ENCODE results near the gene NOXO1. TPM values are rescaled to one million over a fixed set of nuclear protein-coding genes. Genes with fewer than 3 reads are reported as not detected.

The NOXO1 gene
- total and polyA plus RNA-seq, 9 of the 15 experiments (the other 6 are each of a cell fraction or from before 2014, with no cell fraction given): not detected

GRCh38 chr16:1962161-1963153 lies 18.8 kb downstream of the NOXO1 start (continued):
- TF ChIP-seq FIP1L1 (IDR thresholded peaks at IDR 0.05; ENCODE audit: low read depth, low read length, poor library complexity, severe bottlenecking): peak; percentile 21

- intact Hi-C loops (cut with micrococcal nuclease) (no loop called here), in situ Hi-C loops (cut with MboI) (no loop called here)
- H3K36me3 ChIP-seq (ENCODE audit: control insufficient read depth, insufficient read depth, low read length): peaks cover 38% of the 10 kb centered on the region
- DNase-seq (ENCODE audit: extremely low read depth in 1 of 4, low spot score in 3 of 4): peak in 2 of 4 experiments; percentile 24 to 66
- ATAC-seq: no peak; the same call in 2 of the 3 replicates
- no peaks in the 10 kb centered on the region for H3K9me3 ChIP-seq (replicated peaks; ENCODE audit: control insufficient read depth, insufficient read depth, low read depth, low read length)
- H3K9ac ChIP-seq (ENCODE audit: insufficient read depth in 1 of 2, low read depth in 2 of 2, low read length in 2 of 2): peak overlapping the region; percentile 32 to 93; a peak in 3 of 4 replicates
- H3K79me2 ChIP-seq (ENCODE audit: control insufficient read depth, insufficient read depth, low read length): peaks cover 73% of the 10 kb centered on the region
- WGBS (ENCODE audit: insufficient coverage, low coverage, missing lambda C conversion rate): 16% methylated on average over 5 of the region's 6 CpGs
- ChIA-PET CTCF (ENCODE audit: low intra/inter-chr PET ratio) (no interaction called here), POLR2A (interaction anchor here (0.6 to 3.0 kb wide), 7 partner anchors 9 to 1586 kb away, joined by 3 to 13 read pairs (median 3); partner anchors contain the start of genes EME2, MRPS34 and TBL3)
- peak overlapping the region; percentile 89; the same call in 1 of the 2 replicates for H3K4me3 ChIP-seq
- H4K20me1 ChIP-seq (replicated peaks; ENCODE audit: control insufficient read depth, insufficient read depth, low read length): peaks cover 35% of the 10 kb centered on the region
- no TSS peak for BruUV-seq (replicated peaks)
- peak overlapping the region; percentile 100 for H3K4me2 ChIP-seq (ENCODE audit: insufficient read depth, low read length)
- no peak for FAIRE-seq
- H3K4me1 ChIP-seq (replicated peaks in 1 of 2; ENCODE audit: control insufficient read depth in 2 of 2, insufficient read depth in 2 of 2, low read length in 2 of 2): peaks cover 8 to 56% of the 10 kb centered on the region in 2 experiments; a peak in 4 of 5 replicates
- H2AFZ ChIP-seq (ENCODE audit: low read depth, low read length): no peak overlapping the region
- H3K27ac ChIP-seq (ENCODE audit: extremely low read depth, low read depth, low read length): peak overlapping the region; percentile 27; the same call in 1 of the 3 replicates
- no peaks in the 10 kb centered on the region for H3K9me1 ChIP-seq (ENCODE audit: control insufficient read depth, insufficient read depth, low read length)
- no peaks in the 10 kb centered on the region for H3K27me3 ChIP-seq (ENCODE audit: control insufficient read depth in 2 of 2, insufficient read depth in 2 of 2, low read length in 2 of 2)
- TF ChIP-seq ZBTB5 (IDR thresholded peaks at IDR 0.05) (no peak), ATF6 (CRISPR knock-in tag; IDR thresholded peaks at IDR 0.05) (no peak), TAF1 (IDR thresholded peaks at IDR 0.05; ENCODE audit: control insufficient read depth, extremely low read depth, insufficient read depth, low read length, severe bottlenecking) (peak; percentile 10), HDAC2 (IDR thresholded peaks at IDR 0.05) (no peak), HNRNPH1 (optimal IDR thresholded peaks at IDR 0.05; ENCODE audit: low read depth, low read length) (no peak), HEY1 (CRISPR knock-in tag; IDR thresholded peaks at IDR 0.05; ENCODE audit: borderline replicate concordance) (no peak), HMGXB4 (CRISPR knock-in tag; IDR thresholded peaks at IDR 0.05) (0 out of 2 replicates have a peak, but pooled peaks have one; percentile 15), ELF4 (CRISPR knock-in tag; IDR thresholded peaks at IDR 0.05) (no peak), MED1 (CRISPR knock-in tag; IDR thresholded peaks at IDR 0.05; ENCODE audit: borderline replicate concordance) (peak; percentile 54; the same call in 1 of the 2 replicates), SREBF2 (CRISPR knock-in tag; IDR thresholded peaks at IDR 0.05) (no peak), NBN (IDR thresholded peaks at IDR 0.05; ENCODE audit: low read depth) (no peak), MBD2 (IDR thresholded peaks at IDR 0.05; ENCODE audit: borderline replicate concordance, low read depth) (peak; percentile 18; the same call in 1 of the 2 replicates)
Observed at GRCh38 chr16:1961651-1962067, 19.6 kb downstream of the NOXO1 start.

Data from K562 (cell line).